ENCODE data around the gene MATCAP1. TPM values are rescaled to one million over a fixed set of nuclear protein-coding genes. Genes with fewer than 3 reads are reported as not detected.

The MATCAP1 gene
- total and polyA plus RNA-seq, 2 of the 13 experiments (the other 11 are each of a cell fraction or from before 2014, with no cell fraction given) = 11.2 to 24.5 TPM

DNA sequence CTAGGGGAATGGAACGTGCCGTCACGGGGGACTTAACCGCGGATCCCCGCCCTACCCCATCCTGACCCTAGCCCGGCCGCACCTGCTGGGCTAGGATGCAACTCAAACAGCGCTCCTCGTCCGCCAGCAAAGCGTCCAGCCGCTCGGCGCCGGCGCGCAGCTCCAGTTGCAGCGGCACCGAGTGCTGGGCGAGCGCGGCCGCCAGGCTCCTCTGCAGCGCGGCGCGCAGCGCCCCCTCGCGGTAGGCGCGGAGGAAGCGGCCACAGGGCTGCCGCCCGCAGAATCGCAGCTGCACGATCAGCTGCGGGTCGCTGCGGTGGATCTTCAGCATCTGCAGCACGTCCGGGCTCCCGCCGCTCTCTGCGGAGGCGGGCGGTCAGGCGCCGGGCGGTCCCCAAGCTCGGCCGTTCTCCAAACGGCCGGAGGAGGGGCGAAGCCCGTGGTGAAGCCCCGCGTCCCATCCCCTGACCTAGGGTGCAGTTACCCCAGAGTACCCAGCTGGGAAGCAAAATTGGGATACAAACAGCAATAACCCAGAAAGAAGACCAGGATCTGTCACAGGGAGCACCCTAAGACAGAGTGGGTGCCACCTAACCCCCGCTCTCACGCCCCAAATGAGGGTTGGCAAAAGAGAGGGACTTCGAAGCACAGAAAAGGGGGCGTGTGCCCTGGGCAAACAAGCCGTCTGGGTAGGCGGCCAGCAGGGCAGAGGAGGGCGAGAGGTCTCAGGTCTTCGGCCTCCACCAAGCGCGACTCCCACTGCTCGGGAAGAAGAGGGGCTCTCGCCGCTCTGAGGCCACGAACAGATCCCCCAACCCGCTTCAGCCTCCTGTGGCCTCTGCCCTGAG is 28.2 kb downstream of the MATCAP1 start (continued):
- TF ChIP-seq ZNF503 (CRISPR knock-in tag; IDR thresholded peaks at IDR 0.05) = no peak
- peak; percentile 91 for TF ChIP-seq ZBTB38 (CRISPR knock-in tag; IDR thresholded peaks at IDR 0.05)
- TF ChIP-seq MEIS1 (CRISPR knock-in tag; IDR thresholded peaks at IDR 0.05; ENCODE audit: borderline replicate concordance) = peak; percentile 17
- no peak; the same call in 1 of the 2 replicates for TF ChIP-seq CENPBD1 (CRISPR knock-in tag; IDR thresholded peaks at IDR 0.05; ENCODE audit: borderline replicate concordance, low read depth)
- no peak for TF ChIP-seq SNAPC2 (CRISPR knock-in tag; IDR thresholded peaks at IDR 0.05)
- no peak for TF ChIP-seq PBX2 (CRISPR knock-in tag; IDR thresholded peaks at IDR 0.05)
- no peak for TF ChIP-seq NCOR1 (IDR thresholded peaks at IDR 0.05; ENCODE audit: borderline replicate concordance, low read length)
- peak; percentile 63; the same call in 1 of the 2 replicates for TF ChIP-seq ARNT2 (CRISPR knock-in tag; IDR thresholded peaks at IDR 0.05; ENCODE audit: low read depth)
- no peak for TF ChIP-seq RNF219 (CRISPR knock-in tag; IDR thresholded peaks at IDR 0.05)
- TF ChIP-seq, protein P1, sequence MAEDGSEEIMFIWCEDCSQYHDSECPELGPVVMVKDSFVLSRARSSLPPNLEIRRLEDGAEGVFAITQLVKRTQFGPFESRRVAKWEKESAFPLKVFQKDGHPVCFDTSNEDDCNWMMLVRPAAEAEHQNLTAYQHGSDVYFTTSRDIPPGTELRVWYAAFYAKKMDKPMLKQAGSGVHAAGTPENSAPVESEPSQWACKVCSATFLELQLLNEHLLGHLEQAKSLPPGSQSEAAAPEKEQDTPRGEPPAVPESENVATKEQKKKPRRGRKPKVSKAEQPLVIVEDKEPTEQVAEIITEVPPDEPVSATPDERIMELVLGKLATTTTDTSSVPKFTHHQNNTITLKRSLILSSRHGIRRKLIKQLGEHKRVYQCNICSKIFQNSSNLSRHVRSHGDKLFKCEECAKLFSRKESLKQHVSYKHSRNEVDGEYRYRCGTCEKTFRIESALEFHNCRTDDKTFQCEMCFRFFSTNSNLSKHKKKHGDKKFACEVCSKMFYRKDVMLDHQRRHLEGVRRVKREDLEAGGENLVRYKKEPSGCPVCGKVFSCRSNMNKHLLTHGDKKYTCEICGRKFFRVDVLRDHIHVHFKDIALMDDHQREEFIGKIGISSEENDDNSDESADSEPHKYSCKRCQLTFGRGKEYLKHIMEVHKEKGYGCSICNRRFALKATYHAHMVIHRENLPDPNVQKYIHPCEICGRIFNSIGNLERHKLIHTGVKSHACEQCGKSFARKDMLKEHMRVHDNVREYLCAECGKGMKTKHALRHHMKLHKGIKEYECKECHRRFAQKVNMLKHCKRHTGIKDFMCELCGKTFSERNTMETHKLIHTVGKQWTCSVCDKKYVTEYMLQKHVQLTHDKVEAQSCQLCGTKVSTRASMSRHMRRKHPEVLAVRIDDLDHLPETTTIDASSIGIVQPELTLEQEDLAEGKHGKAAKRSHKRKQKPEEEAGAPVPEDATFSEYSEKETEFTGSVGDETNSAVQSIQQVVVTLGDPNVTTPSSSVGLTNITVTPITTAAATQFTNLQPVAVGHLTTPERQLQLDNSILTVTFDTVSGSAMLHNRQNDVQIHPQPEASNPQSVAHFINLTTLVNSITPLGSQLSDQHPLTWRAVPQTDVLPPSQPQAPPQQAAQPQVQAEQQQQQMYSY (CRISPR knock-in tag; IDR thresholded peaks at IDR 0.05) = 0 out of 2 replicates have a peak, but pooled peaks have one; percentile 36
- TF ChIP-seq THAP7 (CRISPR knock-in tag; IDR thresholded peaks at IDR 0.05) = no peak
- TF ChIP-seq KDM5A (IDR thresholded peaks at IDR 0.05; ENCODE audit: borderline replicate concordance, low read length) = no peak
- TF ChIP-seq, protein P2, sequence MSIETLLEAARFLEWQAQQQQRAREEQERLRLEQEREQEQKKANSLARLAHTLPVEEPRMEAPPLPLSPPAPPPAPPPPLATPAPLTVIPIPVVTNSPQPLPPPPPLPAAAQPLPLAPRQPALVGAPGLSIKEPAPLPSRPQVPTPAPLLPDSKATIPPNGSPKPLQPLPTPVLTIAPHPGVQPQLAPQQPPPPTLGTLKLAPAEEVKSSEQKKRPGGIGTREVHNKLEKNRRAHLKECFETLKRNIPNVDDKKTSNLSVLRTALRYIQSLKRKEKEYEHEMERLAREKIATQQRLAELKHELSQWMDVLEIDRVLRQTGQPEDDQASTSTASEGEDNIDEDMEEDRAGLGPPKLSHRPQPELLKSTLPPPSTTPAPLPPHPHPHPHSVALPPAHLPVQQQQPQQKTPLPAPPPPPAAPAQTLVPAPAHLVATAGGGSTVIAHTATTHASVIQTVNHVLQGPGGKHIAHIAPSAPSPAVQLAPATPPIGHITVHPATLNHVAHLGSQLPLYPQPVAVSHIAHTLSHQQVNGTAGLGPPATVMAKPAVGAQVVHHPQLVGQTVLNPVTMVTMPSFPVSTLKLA (IDR thresholded peaks at IDR 0.05) = no peak
- TF ChIP-seq ZNF143 (CRISPR knock-in tag; IDR thresholded peaks at IDR 0.05) = no peak
- no peak; the same call in 1 of the 2 replicates for TF ChIP-seq ZNF333 (CRISPR knock-in tag; IDR thresholded peaks at IDR 0.05; ENCODE audit: borderline replicate concordance)
- TF ChIP-seq WIZ (CRISPR knock-in tag; IDR thresholded peaks at IDR 0.05) = no peak

All from HepG2 (cell line).